Adrenal gland (tissue), 12 donors: ENCODE data around the gene DAB2. TPM values are rescaled to one million over a fixed set of nuclear protein-coding genes. Genes with fewer than 3 reads are reported as not detected.

Experiments
- DNase-seq, 7 donors: peaks; one replicate each; pipeline ENCODE4 v3.0.0-alpha.2; 2019 to 2020
- H3K27ac ChIP-seq, 5 donors: fragments of 200-600 bp; sonication (generic) in 4 of 5; 1 replicate in 3 of 5; 2 replicates in 2 of 5; pipeline versions ENCODE4 v1.5.1 to v1.8.0; 2016 to 2020; ENCODE audit warnings: mild to moderate bottlenecking in 1 of 5
- H3K27me3 ChIP-seq: fragments of 200-600 bp; 2 replicates; pipeline ENCODE4 v1.8.0; 2021
- H3K36me3 ChIP-seq, 2 donors: fragments of 200-600 bp; replicated peaks in 1 of 2; 1 replicate in 1 of 2; 2 replicates in 1 of 2; pipeline versions ENCODE4 v1.5.1 to v1.8.0; 2018 to 2022
- H3K4me1 ChIP-seq, 2 donors: fragments of 200-600 bp; replicated peaks in 1 of 2; 1 replicate in 1 of 2; 2 replicates in 1 of 2; pipeline versions ENCODE4 v1.5.1 to v1.8.0; 2018 to 2021
- H3K4me3 ChIP-seq, 4 donors: fragments of 200-600 bp; sonication (generic) in 3 of 4; one replicate each; pipeline ENCODE4 v1.5.1; 2016 to 2018
- H3K9me3 ChIP-seq, 3 donors: fragments of 200-600 bp; sonication (generic) in 1 of 3; replicated peaks in 1 of 3; 1 replicate in 2 of 3; 2 replicates in 1 of 3; pipeline versions ENCODE4 v1.5.1 to v1.8.0; 2016 to 2021
- CTCF ChIP-seq, 6 experiments: fragments of 450-650 bp in 4 of 6; fragments of 200-600 bp in 2 of 6; sonication (generic) in 1 of 6; IDR thresholded peaks; 1 replicate in 5 of 6; 2 replicates in 1 of 6; pipeline versions ENCODE4 v1.5.1 to v1.8.0; 2016 to 2021; ENCODE audit warnings: antibody characterized with exemption in 6 of 6, mild to moderate bottlenecking in 2 of 6, moderate library complexity in 1 of 6
- POLR2A ChIP-seq, 2 donors: fragments of 450-650 bp; IDR thresholded peaks; one replicate each; pipeline ENCODE4 v1.6.1; 2017; ENCODE audit warnings: antibody characterized with exemption in 2 of 2, mild to moderate bottlenecking in 2 of 2, moderate library complexity in 1 of 2
- WGBS, 4 donors: extraction: QIAGEN DNeasy Blood & Tissue Kit in 2 of 4; methylation state at CpG; one replicate each; pipeline versions ENCODE4 v1.1.5 to v1.1.7; 2013 to 2017; 5-methylcytosine and 5-hydroxymethylcytosine counted together
- intact Hi-C, 2 donors: fragments of 100-400 bp; cut with DNase I; formaldehyde crosslinking; loops; one replicate each; pipeline versions ENCODE4 v1.14.1 to v1.15.0; 2022 to 2023
- polyA plus RNA-seq, 3 donors: library from polyadenylated mRNA; stranded (reverse); fragments of 200-250 nt in 2 of 3; fragments of 350-450 nt in 1 of 3; fragmentation: Illumina TruSeq in 1 of 3; extraction: RNeasy Lipid Tissue Mini Kit (QIAGEN cat#74804) in 1 of 3; gene quantifications; one replicate each; pipeline ENCODE4 v1.2.3, GENCODE V29; 2013 to 2014
- total RNA-seq, 9 donors: library from RNA; depleted of rRNA in 4 of 9; stranded (reverse); fragments of >200 nt in 4 of 9; fragments of 120-200 nt in 1 of 9; fragmentation: NEBNext Ultra II Directional in 1 of 9; extraction: Animal tissue kit (Norgen Biotek cat#: 25700) in 1 of 9; gene quantifications; one replicate each; pipeline versions ENCODE4 v1.1.0 to v1.2.4, GENCODE V29; 2013 to 2023
- donor health status: healthy with polysubstance abuse.
- donor health status: Bipolar disorder and iron deficiency.
- donor health status: DM: yes; HTN: yes; CAD: no.
- donor health status: DM: no; HTN: no; CAD: no.
- donor health status: DM: no; HTN: no; CAD: no.
- donor health status: DM: yes; HTN: yes; CAD: no.

The DAB2 gene
- total and polyA plus RNA-seq, 12 donors: 96.1 to 418 (median 190) TPM

GRCh38 chr5:39427633-39428032, 2.9 kb upstream of the DAB2 start:
- intact Hi-C loops: no loop called here
- DNase-seq: no peak
- TF ChIP-seq CTCF (IDR thresholded peaks at IDR 0.05) (no peak), POLR2A (IDR thresholded peaks at IDR 0.05) (no peak)
- Histone ChIP-seq H3K9me3 (no peaks in the 10 kb centered on the region), H3K4me3 (peak overlapping the region in 1 of 4 donors; percentile 76), H3K27ac (peak overlapping the region in 2 of 5 donors; percentile 14 to 81), H3K27me3 (no peaks in the 10 kb centered on the region), H3K4me1 (peaks cover 17 to 28% of the 10 kb centered on the region in 2 donors), H3K36me3 (no peaks in the 10 kb centered on the region)

- Histone ChIP-seq H3K9me3 (no peaks in the 10 kb centered on the region), H3K36me3 (no peaks in the 10 kb centered on the region), H3K4me3 (peak overlapping the region in 1 of 4 donors; percentile 76), H3K4me1 (peaks cover 20 to 32% of the 10 kb centered on the region in 2 donors), H3K27me3 (no peaks in the 10 kb centered on the region), H3K27ac (peak overlapping the region in 4 of 5 donors; percentile 14 to 86 (median 63))
- 13 to 21% (median 17%) methylated on average over 3 of the region's 3 CpGs for WGBS, 4 donors
- no peak for DNase-seq
- intact Hi-C loops: no loop called here
- TF ChIP-seq POLR2A (IDR thresholded peaks at IDR 0.05): no peak
- no peak for TF ChIP-seq CTCF (IDR thresholded peaks at IDR 0.05)
Observed at GRCh38 chr5:39427229-39427628, 2.4 kb upstream of the DAB2 start.

DNA sequence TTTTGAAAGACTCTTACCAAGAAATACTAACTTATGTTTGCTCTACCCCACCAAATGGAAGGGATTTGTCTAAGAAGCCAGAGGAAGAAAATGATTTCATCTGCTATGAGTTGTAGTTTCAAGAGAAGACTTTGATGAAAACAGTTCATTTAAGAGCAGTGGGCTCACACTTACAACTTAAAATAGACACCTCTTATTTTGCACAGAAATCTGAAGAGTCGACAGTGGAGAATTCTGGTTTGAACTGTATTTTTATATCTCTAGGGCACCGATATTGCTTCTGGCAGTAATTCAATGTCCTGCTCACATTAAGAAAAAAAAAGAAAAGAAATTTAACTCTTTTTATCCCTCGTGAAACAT, 1.9 kb upstream of the DAB2 start:
- H3K27ac ChIP-seq: peak overlapping the region in 4 of 5 donors; percentile 14 to 86 (median 63)

DNA sequence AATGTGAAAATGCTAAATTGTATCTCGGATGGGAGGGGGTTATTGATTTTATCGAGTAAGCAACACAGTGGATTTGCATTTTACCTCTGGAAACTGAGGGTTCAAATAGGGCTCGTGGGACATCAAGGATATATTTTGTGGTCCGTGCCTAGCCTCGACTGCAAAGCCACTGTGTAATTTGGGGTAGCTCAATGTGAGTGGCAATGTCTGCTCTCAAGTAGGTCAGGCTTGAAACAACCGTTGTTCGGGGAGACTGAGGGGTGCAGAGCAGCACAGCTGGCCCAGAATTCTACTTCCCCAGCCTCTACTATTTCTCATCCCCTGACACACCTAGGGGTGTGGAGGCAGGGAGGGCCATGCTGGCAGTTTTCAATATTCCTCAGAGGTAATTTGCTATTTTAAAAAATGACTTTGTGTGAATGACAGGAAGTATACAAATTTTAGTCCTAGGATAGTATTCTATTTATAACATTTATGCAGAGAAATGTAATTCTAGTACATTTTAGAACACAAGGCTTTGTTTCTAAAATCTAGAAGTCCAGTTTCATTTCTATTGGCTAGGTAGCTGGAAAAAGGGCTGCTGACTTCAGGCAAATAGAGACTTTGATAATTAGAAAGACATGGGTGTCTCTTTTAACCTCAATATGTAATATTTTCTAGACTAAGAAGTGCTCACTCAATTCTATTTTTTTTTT, 1.4 kb upstream of the DAB2 start:
- peak overlapping the region in 2 of 4 donors; percentile 44 to 76 for H3K4me3 ChIP-seq
- no peaks in the 10 kb centered on the region for H3K9me3 ChIP-seq
- 20 to 36% (median 25%) methylated on average over 7 of the region's 7 CpGs for WGBS, 4 donors
- H3K27me3 ChIP-seq: no peaks in the 10 kb centered on the region
- peaks cover 30 to 43% of the 10 kb centered on the region in 2 donors for H3K4me1 ChIP-seq
- peak overlapping the region in 4 of 5 donors; percentile 45 to 86 (median 81) for H3K27ac ChIP-seq
- DNase-seq: no peak
- H3K36me3 ChIP-seq: no peaks in the 10 kb centered on the region
- TF ChIP-seq CTCF (IDR thresholded peaks at IDR 0.05) (no peak), POLR2A (IDR thresholded peaks at IDR 0.05) (no peak)
- intact Hi-C loops: no loop called here

More for the DNA sequence above, 1.9 kb upstream of the DAB2 start:
- H3K9me3 ChIP-seq: no peaks in the 10 kb centered on the region
- no peaks in the 10 kb centered on the region for H3K27me3 ChIP-seq
- H3K4me3 ChIP-seq: peak overlapping the region in 1 of 4 donors; percentile 76
- no peak for TF ChIP-seq POLR2A (IDR thresholded peaks at IDR 0.05)
- no peak for TF ChIP-seq CTCF (IDR thresholded peaks at IDR 0.05)
- H3K4me1 ChIP-seq: peaks cover 25 to 37% of the 10 kb centered on the region in 2 donors
- no peaks in the 10 kb centered on the region for H3K36me3 ChIP-seq
- no peak for DNase-seq
- WGBS, 4 donors: 10 to 15% (median 11%) methylated on average over 3 of the region's 3 CpGs
- intact Hi-C loops: no loop called here
